ENCODE results near the gene FN3K.

Gene FN3K

GRCh38 chr17:82703935-82704865 lies 31.2 kb upstream of the FN3K start:
- Histone ChIP-seq H3K4me2 (ENCODE audit: low read length) (no peak overlapping the region), H3K27me3 (ENCODE audit: control insufficient read depth, low read length) (peaks cover 7% of the 10 kb centered on the region), H3K36me3 (ENCODE audit: control insufficient read depth, low read length) (no peaks in the 10 kb centered on the region), H3K4me3 (ENCODE audit: low read length) (no peak overlapping the region), H3K4me1 (ENCODE audit: control insufficient read depth, low read length) (peaks cover 5% of the 10 kb centered on the region; the same call in 1 of the 2 replicates), H3K9me3 (ENCODE audit: control insufficient read depth, insufficient read depth, low read length) (no peaks in the 10 kb centered on the region), H3F3A (ENCODE audit: control insufficient read depth, insufficient read depth) (no peaks in the 10 kb centered on the region), H3K79me2 (ENCODE audit: control insufficient read depth, low read length) (no peaks in the 10 kb centered on the region), H3K27ac (ENCODE audit: low read depth, low read length) (no peak overlapping the region), H4K20me1 (ENCODE audit: control insufficient read depth, insufficient read depth, low read depth, low read length) (no peaks in the 10 kb centered on the region), H3K9me2 (replicated peaks; ENCODE audit: control insufficient read depth, low read length) (no peaks in the 10 kb centered on the region)
- no peak for TF ChIP-seq CTCF (IDR thresholded peaks at IDR 0.05; ENCODE audit: low read depth, low read length, poor library complexity, severe bottlenecking)
- TF ChIP-seq EZH2phosphoT487 (IDR thresholded peaks at IDR 0.05; ENCODE audit: borderline replicate concordance, low read length) = no peak

GRCh38 chr17:82704886-82705285 lies 30.5 kb upstream of the FN3K start:
- Histone ChIP-seq H3K27me3 (ENCODE audit: control insufficient read depth, low read length) (peaks cover 7% of the 10 kb centered on the region), H3K9me3 (ENCODE audit: control insufficient read depth, insufficient read depth, low read length) (no peaks in the 10 kb centered on the region), H3K4me3 (ENCODE audit: low read length) (no peak overlapping the region), H4K20me1 (ENCODE audit: control insufficient read depth, insufficient read depth, low read depth, low read length) (no peaks in the 10 kb centered on the region), H3K27ac (ENCODE audit: low read depth, low read length) (no peak overlapping the region), H3K4me2 (ENCODE audit: low read length) (no peak overlapping the region), H3K79me2 (ENCODE audit: control insufficient read depth, low read length) (no peaks in the 10 kb centered on the region), H3K4me1 (ENCODE audit: control insufficient read depth, low read length) (0 out of 2 replicates have a peak, but pooled peaks cover 5% of the 10 kb centered on the region), H3K9me2 (replicated peaks; ENCODE audit: control insufficient read depth, low read length) (no peaks in the 10 kb centered on the region), H3F3A (ENCODE audit: control insufficient read depth, insufficient read depth) (no peaks in the 10 kb centered on the region), H3K36me3 (ENCODE audit: control insufficient read depth, low read length) (no peaks in the 10 kb centered on the region)
- TF ChIP-seq EZH2phosphoT487 (IDR thresholded peaks at IDR 0.05; ENCODE audit: borderline replicate concordance, low read length) (no peak), CTCF (IDR thresholded peaks at IDR 0.05; ENCODE audit: low read depth, low read length, poor library complexity, severe bottlenecking) (no peak)

- Histone ChIP-seq H3K9me3 (ENCODE audit: control insufficient read depth, insufficient read depth, low read length) (no peaks in the 10 kb centered on the region), H3K4me3 (ENCODE audit: low read length) (no peak overlapping the region), H3K9me2 (replicated peaks; ENCODE audit: control insufficient read depth, low read length) (no peaks in the 10 kb centered on the region), H3K4me1 (ENCODE audit: control insufficient read depth, low read length) (0 out of 2 replicates have a peak, but pooled peaks cover 5% of the 10 kb centered on the region), H3K4me2 (ENCODE audit: low read length) (no peak overlapping the region), H3K27me3 (ENCODE audit: control insufficient read depth, low read length) (peaks cover 7% of the 10 kb centered on the region), H3F3A (ENCODE audit: control insufficient read depth, insufficient read depth) (no peaks in the 10 kb centered on the region), H3K36me3 (ENCODE audit: control insufficient read depth, low read length) (no peaks in the 10 kb centered on the region), H3K27ac (ENCODE audit: low read depth, low read length) (no peak overlapping the region), H3K79me2 (ENCODE audit: control insufficient read depth, low read length) (no peaks in the 10 kb centered on the region), H4K20me1 (ENCODE audit: control insufficient read depth, insufficient read depth, low read depth, low read length) (no peaks in the 10 kb centered on the region)
- no peak for TF ChIP-seq EZH2phosphoT487 (IDR thresholded peaks at IDR 0.05; ENCODE audit: borderline replicate concordance, low read length)
- TF ChIP-seq CTCF (IDR thresholded peaks at IDR 0.05; ENCODE audit: low read depth, low read length, poor library complexity, severe bottlenecking) = no peak
Observed at GRCh38 chr17:82705756-82706155, 29.7 kb upstream of the FN3K start.
